ENCODE results near the gene LPP.

The LPP gene

GRCh38 chr3:188164248-188164687, 10.3 kb downstream of the LPP start:
- no peak for DNase-seq
- intact Hi-C loops (cut with DNase I) = no loop called here

GRCh38 chr3:188165596-188165995, 11.6 kb downstream of the LPP start:
- intact Hi-C loops (cut with DNase I) = no loop called here
- no peak for DNase-seq

DNA sequence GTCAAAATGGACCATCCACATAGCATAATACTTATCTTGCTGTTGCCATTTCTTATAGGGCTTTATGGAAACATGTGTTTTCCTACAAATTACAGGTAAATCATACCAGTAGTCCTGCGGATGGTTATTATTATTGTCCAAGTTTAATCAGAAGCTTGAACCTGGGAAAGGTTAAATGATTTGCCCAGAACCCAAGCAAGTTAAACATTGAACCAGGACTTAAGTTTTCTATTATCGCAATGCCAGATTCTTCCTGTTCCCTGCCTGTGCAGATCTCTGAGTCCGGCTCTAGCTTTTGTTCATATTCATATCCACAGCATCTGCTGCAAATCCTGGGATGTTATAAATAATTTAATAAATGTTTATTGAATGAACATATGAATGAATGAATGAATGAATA, 12.5 kb downstream of the LPP start:
- DNase-seq = no peak
- intact Hi-C loops (cut with DNase I) = no loop called here

GRCh38 chr3:188168186-188168585, 14.2 kb downstream of the LPP start:
- intact Hi-C loops (cut with DNase I) = no loop called here

DNA sequence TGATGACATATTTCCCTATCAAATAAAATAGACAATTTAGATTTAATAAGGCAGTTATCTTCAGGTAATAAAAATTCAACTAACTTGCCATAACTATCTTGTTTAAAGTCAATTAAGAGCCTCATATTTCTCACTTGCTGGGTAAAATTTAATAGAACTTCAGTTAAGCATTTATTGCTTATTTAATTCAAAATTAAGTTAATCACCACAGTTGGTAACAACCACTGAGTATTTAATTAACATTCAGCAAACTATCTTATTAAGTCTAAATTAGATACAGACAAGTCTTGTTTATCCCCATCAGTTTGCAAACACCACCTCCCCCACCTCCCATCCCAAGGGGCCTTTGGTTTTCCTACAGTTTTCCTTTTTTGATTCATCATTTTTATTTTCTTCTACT, 14.7 kb downstream of the LPP start:
- intact Hi-C loops (cut with DNase I) = no loop called here
- no peak for DNase-seq

More at GRCh38 chr3:188168186-188168585, 14.2 kb downstream of the LPP start:
- no peak for DNase-seq

DNA sequence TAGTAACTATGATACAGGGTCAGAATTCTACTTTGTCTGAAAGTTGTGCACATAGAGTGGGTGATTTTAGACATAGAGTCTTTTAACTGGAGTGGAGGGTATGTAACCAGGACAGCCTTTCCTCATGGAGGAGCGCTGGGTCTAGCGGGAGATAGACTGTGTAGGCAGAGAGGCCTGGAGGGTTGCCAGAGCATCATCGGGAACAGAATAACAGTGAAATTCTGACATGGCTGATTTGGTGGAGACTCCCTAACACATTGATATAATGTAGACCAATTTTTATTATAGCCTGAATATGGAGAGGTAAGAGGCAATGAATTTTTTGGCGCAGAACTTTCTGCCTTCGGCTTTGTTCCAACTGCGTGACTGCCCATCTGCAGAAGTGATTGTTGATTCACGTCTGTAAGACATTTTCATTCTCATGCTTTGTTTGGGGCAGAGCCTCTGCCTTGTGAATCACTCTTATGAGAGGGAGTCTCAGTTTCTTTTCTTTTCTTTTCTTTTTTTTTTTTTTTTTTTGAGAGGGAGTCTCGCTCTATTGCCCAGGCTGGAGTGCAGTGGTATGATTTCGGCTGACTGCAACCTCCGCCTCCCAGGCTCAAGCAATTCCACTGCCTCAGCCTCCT, 16.0 kb downstream of the LPP start:
- DNase-seq = peak in 32 of 42 donors; percentile 4 to 84 (median 42)

DNA sequence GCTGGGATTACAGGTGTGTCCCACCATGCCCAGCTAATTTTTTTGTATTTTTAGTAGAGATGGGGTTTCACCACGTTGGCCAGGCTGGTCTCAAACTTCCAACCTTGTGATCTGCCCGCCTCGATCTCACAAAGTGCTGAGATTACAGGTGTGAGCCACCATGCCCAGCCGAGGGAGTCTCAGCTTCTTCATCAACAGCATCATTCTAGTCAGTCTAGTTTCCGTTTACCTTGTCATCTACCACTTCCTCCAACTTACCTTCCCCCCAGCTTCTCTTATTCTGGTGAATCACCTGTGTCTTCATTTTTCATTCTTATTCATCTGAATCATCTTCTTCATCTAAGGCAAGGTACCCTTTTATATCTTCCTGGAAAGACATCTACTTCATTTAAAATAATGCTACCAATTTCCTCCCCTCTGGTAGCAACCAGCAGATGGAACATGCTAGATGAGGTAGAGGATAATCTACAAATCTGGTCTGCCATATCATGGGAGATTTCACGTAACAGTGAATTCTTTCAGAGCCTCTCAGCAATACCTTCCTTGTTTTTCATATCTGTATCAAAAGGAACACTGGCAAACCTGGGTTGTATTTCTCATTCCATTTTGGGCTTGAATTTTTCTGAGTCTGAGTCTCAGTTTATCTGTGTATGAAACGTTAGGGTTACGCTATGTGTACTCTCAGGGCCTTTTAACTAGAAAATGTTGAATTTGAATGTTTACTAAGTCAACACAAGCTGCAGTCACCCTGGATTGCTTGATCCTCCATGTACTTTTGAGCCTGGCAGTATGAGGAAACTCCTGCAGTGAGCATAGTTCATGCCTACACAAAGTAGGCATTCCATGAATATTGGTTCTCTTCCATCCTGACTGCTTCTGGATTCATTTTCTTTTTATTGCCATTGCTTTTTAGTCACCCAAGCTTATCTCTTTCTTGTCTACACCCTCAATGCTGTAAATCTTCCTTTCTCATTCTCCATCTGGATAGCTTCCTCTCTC, 16.8 kb downstream of the LPP start:
- intact Hi-C loops (cut with DNase I) = no loop called here
- DNase-seq = no peak

More for the DNA sequence above, 16.0 kb downstream of the LPP start:
- intact Hi-C loops (cut with DNase I) = no loop called here

DNA sequence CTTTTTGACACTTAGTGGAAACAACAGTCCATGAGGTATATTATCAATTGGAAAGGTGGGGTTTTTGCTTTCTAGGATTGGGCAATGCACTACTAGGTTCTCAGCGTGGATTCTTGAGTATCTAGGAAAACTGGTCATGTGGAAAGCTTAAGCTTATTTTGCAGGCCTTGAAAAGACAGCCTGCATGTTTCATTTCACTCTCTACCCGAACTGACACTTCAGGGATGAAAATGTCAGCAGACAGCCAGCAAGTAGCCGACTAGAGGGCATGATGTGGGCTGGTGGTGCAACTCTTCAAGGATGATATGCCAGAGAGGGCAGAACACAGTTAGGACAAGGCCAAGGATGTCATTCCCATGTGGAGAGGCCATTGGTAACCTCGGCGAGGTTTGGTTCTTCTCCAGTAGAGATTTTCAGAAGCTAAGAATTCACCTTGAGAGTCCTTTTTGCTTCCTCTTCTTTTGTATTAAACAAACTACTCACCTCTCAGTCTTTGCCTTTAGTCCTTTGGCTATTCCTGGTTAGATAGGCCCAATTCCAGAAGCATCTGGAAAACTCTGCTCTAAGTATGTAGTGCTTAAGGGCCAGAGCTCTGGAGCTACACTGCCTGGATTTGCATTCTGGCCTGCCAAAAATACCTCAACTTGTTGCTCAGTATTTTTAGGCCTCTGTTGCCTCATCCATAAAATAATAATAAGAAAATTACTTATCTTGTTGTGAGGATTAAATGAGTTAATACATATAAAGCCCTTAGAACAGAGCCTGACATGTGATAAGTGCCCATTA, 17.9 kb downstream of the LPP start:
- intact Hi-C loops (cut with DNase I) = no loop called here
- no peak for DNase-seq

GRCh38 chr3:188174317-188175044, 20.5 kb downstream of the LPP start:
- intact Hi-C loops (cut with DNase I) = no loop called here
- no peak for DNase-seq

DNA sequence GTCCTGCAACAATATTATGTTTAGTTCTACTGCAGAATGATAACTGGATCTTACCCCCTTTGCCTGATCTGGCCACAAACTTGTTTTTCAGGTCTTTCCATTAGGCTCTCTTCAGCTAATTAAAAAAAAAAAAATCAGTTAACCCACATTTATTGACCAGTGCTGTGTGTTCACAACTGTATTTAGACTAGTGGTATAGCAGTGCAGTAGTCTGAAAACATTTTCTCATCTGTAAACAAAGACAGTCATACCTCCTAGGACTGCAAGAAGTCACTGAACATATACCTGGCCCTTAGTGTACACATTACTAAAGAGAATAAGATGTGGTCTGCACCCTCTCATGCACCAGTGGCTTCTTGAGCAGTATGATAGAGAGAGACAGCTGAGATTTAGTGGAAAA, 22.5 kb downstream of the LPP start:
- intact Hi-C loops (cut with DNase I) = no loop called here
- no peak for DNase-seq

DNA sequence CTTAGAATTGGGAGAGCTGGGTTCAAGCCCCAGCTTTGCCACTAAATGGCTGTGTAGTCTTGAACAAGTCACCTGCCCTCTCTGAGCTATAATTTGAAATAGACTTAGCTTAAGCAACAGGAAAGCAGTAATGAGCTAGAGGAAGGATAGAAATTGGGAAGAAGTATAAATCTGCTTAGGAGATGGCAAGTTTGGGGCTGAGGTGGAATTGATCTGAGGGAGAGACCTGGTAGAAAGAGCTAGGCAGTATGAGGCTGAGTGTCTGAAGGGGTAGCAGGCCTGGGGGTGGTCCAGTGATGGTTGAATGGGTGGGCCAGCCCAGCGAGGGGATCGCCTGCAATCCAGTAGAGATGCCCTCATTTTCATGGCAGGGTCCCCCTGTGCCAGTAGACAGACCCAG, 22.9 kb downstream of the LPP start:
- no peak for DNase-seq
- intact Hi-C loops (cut with DNase I) = no loop called here

- no peak for DNase-seq
- intact Hi-C loops (cut with DNase I) = no loop called here
Observed at GRCh38 chr3:188177721-188178120, 23.8 kb downstream of the LPP start.

DNA sequence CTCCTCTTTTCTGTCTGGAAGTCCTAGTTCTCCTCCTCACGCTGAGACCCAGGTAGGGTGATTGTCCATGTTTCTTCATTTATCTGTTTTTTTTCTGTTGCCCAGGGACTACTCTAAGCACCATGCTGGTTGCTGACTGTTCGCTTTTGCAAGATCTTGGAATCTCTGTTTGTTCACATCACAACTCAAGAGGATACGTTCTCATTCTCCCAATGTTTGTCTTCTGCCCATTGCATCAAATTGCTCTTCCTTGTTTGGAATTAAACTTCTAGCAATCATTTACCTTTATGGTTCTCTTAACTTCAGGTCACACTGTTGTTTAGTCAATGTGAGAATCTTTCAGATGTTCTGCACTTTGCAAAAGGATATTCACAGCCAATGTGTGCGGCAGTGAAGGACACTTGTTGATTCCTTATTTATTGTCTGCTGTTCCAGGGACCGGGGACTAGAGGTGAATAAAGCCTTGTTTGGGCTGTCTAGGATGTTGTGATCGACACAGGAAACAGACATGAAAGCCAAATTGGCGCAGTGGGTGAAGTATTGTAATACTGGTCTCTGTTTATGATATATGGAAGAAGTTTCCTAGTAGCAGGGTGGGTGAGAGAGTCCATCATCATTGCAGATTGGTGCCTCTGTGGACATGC, 24.5 kb downstream of the LPP start:
- DNase-seq = no peak
- intact Hi-C loops (cut with DNase I) = no loop called here

GRCh38 chr3:188179006-188179966, 25.3 kb downstream of the LPP start:
- peak in 1 of 42 donors; percentile 12 for DNase-seq

DNA sequence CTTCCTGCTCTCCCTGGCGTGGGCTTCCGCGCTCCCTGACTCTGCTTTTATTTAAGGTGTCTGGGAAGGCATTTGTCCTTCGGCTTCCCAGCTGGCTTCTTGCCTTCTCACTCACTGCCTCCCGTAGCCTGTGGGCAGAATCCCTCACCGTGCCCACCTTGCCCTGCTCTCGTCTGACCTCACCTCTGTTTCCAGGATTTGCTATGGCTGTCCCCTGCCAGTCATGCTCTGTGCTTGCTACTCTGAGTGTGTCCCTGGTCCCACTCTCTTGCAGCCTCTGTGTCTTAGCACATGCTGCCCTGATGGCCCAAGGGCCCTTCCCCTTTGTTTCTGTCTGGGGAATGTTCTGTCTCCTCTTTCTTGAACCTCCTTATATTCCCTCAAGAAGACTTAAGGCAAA, 26.2 kb downstream of the LPP start:
- intact Hi-C loops (cut with DNase I) = no loop called here
- no peak for DNase-seq

More at GRCh38 chr3:188179006-188179966, 25.3 kb downstream of the LPP start:
- intact Hi-C loops (cut with DNase I) = no loop called here

DNA sequence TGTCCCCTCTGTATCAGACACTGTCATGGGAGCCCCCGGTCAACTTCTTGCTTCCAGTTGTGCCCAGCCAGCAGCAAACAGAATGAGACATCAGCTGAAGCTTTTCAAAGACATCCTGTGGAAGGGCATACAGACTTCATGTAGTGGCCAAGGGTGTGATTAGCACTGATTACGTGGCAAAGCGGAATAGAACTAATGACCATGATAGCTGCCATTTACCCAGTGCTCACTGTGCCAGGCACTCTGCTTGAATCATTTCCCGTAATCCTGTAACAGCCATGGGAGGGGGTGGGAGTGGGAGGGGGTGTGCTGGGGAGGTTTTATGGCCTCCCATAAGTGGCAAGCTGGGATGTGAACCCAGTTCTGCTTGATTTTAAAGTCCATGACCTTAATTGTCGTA, 29.5 kb downstream of the LPP start:
- intact Hi-C loops (cut with DNase I) = no loop called here
- DNase-seq = no peak

DNA sequence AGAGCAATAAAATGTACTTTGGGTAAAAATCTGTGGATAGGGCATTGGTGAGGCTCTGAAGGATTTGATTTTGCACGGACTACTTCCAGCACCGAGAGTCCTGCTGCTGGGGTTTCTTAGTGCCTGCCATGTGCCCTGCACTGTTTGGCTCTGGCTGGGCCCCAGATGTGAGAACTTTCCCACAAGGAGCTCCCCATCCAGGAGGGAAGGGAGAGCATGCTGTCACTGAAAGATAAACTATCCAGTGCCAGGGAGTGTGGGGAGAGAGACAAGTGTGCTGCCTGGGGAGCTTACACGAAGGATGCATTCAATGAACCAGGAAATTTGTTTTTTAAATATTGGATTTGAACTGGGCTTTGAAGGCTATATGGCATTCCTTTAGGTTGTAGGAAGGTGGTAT, 30.2 kb downstream of the LPP start:
- intact Hi-C loops (cut with DNase I) = no loop called here
- DNase-seq = no peak

All from head of caudate nucleus (tissue), 42 donors.